GM21737 (cell line): Measurements from ENCODE around the gene DTNB.
"Not testable (repeated sequence)": the region's sequence is repeated elsewhere in the genome, so short reads cannot be mapped to it uniquely, and the experiment has no call there.

Source experiments
- ATAC-seq: cut with Tn5 transposase; IDR thresholded peaks from one replicate; pipeline ENCODE4 v1.9.1; 2021; ENCODE audit warnings: mild to moderate bottlenecking, moderate library complexity; ENCODE audit not compliant: unreplicated experiment

Gene DTNB

DNA sequence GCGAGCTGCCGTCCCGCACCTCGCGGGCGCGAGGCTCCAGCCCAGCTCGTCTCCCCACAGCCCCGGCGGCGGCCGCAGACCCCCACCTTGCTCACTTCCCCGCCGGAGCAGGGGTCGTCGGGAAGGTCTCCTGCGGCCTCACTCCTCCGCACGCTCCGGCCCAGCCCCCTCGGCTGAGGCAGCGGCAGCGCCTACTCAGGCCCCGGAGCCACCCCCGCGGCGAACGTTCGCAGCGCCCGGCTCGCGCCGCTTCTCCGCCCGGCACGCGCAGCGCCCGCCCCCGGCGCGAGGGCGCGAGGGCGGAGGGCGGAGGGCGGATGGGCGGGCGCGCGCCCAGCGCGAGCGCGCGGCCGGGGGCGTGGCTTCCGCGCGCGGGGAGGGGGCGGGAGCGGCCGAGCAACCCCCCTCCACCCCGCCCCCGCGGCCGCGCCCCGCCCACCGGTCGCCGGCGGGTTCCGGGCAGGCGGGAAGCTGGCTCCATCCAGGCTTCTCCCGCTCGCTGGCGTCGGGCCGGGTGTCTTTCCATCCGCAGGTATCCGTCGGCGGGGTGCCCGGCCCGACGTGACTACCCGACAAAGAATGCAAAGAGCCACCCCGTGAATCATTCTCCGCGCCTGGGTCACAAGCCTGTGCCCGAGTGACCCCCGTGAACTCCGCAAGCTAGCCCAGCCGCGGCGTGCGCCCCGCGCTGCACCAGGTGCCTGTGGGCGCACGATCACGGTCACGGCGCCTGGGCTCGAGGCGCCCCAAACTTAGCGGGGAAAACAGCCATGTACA, at the start of gene DTNB:
Gene DTNB (minus strand): TSS at position 278 of the 777 bp plus-strand sequence. CDS start 20,917 bp downstream, outside the sequence.
- peak; percentile 81 for ATAC-seq

DNA sequence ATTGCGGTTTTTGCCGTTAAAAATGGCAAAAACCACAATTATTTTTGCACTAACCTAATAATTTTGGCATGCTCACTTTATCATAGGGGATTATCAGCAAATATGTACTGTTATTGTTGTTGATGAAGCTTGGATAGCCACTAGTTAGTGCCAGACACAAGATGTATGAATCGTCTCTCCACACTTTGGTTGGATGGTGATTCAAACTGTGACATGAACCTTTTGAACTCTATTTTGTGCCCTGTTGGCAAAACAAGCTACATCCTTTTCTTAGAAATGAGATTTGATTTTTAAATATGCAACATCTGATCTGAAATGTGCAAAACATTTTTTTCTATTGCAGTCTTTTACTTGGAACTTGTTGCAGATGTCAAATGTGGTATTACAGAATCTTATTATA, 48.8 kb upstream of the DTNB start:
- ATAC-seq = no peak

DNA sequence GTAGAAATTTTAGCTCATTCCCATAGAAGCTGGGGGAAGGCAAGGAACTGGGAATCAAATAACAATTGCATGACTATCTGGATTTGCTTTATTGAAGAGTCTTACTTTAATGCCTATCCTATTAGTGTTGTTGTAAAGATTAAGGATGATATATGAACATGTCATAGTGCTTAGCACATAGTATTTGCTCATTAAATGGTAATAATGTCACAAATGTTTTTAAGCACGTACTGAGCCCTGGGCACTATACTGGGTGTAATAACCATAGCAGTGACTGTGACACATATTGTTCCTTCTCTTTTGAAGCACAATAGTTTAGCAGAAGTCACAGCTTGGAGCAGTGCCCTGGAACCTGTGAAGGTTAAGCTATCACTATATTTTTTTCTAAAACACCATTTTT, 47.2 kb upstream of the DTNB start:
- ATAC-seq = no peak

DNA sequence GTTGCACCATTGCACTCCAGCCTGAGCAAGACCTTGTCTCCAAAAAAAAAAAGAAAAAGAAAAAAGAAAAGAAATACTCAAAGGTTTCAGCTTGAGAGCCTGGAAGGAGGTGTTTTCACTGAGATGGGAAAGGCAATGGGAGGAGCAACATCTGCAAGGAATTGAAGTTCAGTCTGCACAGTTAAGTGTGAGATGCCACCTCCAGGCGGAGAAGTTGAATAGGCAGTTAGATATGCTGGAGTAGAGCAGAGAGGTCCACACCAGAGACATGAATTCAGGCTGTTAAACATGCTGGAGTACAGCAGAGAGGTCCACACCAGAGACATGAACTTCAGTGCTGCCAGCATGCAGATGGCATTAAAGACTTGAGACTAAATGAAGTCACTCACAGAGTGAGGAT, 41.4 kb upstream of the DTNB start:
- no peak for ATAC-seq

GRCh38 chr2:25712455-25712854, 39.1 kb upstream of the DTNB start:
- ATAC-seq = no peak

- no peak for ATAC-seq
Measured at GRCh38 chr2:25711675-25712354, 38.4 kb upstream of the DTNB start.

DNA sequence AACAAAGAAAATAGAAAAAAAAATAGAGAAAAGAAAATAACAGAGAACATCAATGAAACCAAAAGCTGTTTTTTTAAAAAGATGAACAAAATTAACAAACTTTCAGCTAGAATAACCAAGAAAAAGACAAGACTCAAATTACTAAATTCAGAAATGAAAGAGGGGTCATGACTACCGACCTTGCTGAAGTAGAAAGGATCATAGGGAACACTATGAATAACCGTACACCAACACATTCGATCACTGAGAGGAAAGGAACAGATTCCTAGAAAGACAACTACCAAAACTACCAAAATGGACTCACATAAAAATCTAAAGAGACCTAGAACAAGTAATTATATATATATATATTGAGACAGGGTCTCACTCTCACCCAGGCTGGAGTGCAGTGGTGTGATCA, 37.4 kb upstream of the DTNB start:
- ATAC-seq = no peak

- ATAC-seq = no peak
Measured at GRCh38 chr2:25709349-25709748, 36.0 kb upstream of the DTNB start.

DNA sequence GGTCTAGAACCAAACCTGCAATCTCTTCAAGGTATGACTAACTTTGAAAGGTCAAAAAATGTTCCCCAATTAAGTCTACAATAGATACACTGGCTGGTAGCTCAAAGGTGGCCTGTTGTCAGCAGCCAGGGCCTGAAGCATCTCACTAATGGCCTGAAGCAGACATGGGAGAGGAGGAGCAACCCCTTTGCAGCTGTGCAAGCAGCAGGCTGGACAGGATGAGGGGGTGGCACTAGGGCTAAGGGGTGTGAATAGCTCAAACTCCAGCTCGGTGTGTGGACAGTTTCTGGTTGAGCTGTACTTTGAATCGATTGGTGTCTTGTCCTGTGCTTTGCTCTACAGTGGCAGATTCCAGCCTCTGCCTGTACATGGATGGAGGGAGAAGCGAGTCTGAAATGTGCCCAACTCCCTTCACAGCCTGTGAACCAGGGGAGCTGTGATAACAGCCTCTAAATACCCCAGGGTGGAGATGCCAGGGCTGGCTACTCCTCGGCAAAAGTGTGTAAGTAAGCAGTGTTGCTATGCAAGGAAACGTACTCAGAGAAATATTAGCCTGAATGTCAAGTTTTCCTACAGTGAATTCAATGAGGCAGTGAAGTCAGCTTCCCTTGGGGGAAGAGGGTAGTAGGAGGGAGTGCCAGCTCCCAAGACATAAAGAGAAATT, 34.7 kb upstream of the DTNB start:
- no peak for ATAC-seq

- ATAC-seq = not testable (repeated sequence)
Measured at GRCh38 chr2:25705575-25705974, 32.2 kb upstream of the DTNB start.

DNA sequence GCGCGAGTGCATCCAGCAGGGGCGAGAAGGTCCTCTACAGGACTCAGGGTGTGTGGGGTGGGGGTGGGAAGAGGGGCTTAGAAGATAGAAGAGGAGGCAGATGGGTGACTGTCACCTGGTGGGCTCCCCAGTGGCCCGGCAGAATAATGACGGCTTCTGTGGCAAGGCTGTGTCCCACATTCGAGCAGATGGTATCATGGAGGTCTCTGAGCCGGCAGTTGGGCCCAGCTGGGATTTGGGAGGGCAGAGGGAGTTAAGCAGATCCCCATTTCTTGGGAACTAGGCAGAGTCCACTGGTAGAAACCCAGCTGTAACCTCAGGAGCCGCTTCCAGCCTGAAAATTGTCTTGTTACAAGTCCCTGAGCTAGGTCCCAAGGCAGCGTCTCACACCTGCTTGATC, 28.4 kb upstream of the DTNB start:
- no peak for ATAC-seq

- ATAC-seq = no peak
Measured at GRCh38 chr2:25700221-25700660, 26.9 kb upstream of the DTNB start.

DNA sequence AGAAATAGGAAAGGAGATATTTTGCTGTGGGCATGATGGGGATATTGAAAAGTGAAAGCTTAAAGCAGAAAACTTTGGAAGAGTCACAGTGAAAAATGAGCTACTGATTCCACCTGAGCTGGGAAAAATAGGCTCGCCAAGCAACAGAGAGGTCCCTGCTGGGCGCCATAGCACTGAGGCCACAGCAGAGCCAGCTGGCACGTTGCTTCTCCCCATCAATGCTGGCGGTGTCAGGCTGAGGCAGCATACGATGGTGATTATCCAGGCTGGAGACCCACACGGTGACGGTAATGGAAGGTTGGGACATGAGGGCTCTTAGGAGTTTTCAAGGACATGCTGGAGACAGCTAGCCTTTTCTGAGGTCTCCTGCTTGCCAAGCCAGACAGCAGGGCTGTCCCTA, 25.8 kb upstream of the DTNB start:
- no peak for ATAC-seq

- no peak for ATAC-seq
Measured at GRCh38 chr2:25698752-25699151, 25.4 kb upstream of the DTNB start.

DNA sequence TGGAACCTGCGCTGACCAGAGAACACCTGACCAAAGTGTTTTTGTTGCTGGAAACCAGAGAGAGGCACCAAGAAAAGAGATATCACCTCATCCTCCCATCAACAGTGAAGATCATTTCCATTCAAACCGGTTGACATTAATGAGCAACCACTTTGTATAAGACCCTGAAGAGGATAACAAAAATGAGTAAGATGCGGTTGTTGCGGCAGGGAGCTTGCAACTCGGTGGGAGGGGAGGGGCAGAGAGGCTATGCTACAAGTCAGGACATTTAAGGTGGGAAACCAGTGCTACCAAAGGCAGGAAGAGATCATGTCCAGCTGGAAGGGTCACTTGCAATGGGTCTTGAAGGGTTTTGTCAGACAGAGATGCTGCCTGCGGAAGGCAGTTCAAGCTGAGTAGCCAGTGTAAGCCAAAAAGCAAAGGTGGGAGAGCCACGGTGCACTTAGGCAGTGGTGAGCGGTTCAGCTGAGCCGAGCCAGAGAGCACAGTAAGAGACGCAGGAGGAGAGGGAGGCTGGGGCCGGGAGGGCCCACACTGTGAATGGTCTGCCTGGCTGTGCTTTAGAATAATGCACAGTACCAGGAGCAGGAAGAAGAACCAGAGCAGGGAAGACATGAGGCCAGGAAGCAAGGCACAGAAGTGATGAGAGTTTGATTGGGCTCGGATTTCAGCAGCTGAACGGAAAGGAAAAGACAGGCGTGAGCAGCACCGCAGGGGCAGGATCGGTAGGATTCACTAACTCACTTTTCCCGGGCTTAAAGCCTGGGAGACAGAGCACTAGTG, 24.4 kb upstream of the DTNB start:
- no peak for ATAC-seq

DNA sequence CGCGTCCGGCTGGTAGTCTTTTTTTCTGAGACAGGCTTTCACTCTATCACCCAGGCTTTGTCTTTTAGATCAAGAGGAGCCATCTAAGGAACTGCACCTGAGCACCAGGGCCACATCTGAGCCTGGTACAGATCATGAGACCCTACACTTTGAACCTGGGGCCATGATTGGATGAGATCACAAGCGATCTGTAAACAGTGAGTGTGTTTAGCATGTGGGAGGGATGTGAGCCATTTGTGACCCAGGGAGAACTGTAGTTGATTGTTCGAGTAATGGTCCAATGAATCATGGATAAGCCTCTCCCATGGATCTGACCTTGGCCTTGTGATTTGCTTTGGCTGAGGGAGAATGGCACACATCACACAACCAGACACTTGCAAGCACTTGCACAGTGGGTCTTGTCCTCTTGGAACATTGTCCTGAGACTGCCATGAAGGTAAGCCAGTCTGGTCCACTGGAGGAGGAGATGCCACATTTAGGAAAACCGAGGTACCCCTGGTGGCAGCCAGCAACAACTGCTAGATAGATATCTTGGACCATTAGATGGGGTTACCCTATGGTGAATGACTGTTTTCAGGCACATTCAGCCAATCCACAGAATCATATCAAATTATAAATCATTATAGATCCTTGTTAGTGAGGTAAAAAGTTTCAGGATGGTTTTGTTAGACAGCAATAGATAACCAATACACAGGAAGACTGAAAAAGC, 19.5 kb upstream of the DTNB start:
- no peak for ATAC-seq

GRCh38 chr2:25692143-25692542, 18.8 kb upstream of the DTNB start:
- no peak for ATAC-seq

- ATAC-seq = no peak
Measured at GRCh38 chr2:25690058-25690457, 16.7 kb upstream of the DTNB start.

DNA sequence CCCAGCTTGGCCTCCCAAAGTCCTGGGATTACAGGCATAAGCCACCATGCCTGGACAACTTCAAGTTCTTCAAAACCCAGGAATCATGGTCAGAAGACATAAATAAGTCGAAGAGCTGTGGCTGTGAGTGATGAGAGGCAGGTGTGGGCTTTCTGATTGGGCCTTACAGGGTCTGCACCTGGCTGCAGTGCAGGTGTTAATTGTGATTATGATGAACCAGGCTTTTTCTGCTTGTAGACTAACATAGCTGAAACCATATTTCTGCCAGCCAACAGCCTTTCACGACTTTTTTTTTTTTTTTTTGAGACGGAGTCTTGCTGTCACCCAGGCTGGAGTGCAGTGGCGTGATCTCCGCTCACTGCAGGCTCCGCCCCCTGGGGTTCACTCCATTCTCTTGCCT, 14.9 kb upstream of the DTNB start:
- ATAC-seq = no peak

DNA sequence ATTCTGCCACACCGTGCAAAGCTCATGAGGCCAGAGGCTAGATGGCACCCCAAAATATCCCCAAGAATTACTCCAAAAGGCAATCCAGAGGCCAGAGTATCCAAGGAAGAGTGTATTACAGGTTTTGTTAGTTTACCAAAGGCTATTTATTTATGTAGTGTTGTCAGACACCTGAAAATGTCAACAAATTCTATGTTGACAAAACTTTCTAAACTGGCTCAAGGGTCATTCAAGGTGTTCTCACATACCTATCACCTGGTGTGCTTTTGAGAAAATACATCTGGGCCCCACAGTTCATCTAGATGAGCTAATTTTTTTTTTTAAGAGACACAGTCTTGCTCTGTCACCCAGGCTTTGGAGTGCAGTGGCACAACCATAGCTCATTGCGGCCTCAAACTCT, 12.4 kb upstream of the DTNB start:
- ATAC-seq = no peak
